Omental fat pad (tissue), 4 donors: ENCODE results near the gene BLOC1S4. TPM values are rescaled to one million over a fixed set of nuclear protein-coding genes. Genes with fewer than 3 reads are reported as not detected.

Experiments
- ATAC-seq: fragments of 150-250 bp; one replicate; pipeline ENCODE4 v1.9.1; 2016; ENCODE audit warnings: mild to moderate bottlenecking, moderate library complexity; ENCODE audit not compliant: low FRiP score
- DNase-seq: peaks from one replicate; pipeline ENCODE4 v3.0.0-alpha.2; 2019; ENCODE audit warnings: low spot score
- total RNA-seq, 4 donors: library from RNA; depleted of rRNA; stranded (reverse); fragments of >200 nt; gene quantifications; one replicate each; pipeline ENCODE4 v1.1.0, GENCODE V29; 2016
- TF ChIP-seq, protein P1 (sequence below), 3 donors: fragments of 450-650 bp; IDR thresholded peaks; one replicate each; pipeline ENCODE4 v1.5.1; 2016 to 2017; ENCODE audit warnings: antibody characterized with exemption in 3 of 3, mild to moderate bottlenecking in 3 of 3, moderate library complexity in 2 of 3

The BLOC1S4 gene
- total RNA-seq, 4 donors from 2014 or later = 12.3 to 23.3 (median 13.9) TPM

DNA sequence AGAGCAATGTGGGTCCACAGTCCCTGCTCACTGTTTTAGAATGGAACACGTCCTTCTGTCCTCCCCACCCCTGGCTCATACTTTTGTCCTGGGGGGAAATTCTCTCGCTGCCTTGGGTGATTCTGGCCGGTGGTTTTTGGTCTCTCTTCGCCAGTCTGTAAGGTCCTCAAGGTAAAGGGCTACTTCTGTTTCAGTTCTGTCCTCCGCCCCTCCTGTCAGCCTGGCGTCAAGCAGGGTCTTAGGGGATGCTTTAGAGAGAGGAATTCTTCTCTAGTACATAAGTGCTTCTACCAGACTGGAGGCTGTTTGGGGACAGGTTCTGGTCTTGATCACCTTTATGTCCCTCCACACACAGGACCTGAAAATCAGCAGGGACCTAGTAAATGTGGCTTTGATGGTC, 5.7 kb upstream of the BLOC1S4 start:
- TF ChIP-seq, protein P1, sequence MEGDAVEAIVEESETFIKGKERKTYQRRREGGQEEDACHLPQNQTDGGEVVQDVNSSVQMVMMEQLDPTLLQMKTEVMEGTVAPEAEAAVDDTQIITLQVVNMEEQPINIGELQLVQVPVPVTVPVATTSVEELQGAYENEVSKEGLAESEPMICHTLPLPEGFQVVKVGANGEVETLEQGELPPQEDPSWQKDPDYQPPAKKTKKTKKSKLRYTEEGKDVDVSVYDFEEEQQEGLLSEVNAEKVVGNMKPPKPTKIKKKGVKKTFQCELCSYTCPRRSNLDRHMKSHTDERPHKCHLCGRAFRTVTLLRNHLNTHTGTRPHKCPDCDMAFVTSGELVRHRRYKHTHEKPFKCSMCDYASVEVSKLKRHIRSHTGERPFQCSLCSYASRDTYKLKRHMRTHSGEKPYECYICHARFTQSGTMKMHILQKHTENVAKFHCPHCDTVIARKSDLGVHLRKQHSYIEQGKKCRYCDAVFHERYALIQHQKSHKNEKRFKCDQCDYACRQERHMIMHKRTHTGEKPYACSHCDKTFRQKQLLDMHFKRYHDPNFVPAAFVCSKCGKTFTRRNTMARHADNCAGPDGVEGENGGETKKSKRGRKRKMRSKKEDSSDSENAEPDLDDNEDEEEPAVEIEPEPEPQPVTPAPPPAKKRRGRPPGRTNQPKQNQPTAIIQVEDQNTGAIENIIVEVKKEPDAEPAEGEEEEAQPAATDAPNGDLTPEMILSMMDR (IDR thresholded peaks at IDR 0.05) = no peak
- DNase-seq (no peak), ATAC-seq (peak; percentile 6)

DNA sequence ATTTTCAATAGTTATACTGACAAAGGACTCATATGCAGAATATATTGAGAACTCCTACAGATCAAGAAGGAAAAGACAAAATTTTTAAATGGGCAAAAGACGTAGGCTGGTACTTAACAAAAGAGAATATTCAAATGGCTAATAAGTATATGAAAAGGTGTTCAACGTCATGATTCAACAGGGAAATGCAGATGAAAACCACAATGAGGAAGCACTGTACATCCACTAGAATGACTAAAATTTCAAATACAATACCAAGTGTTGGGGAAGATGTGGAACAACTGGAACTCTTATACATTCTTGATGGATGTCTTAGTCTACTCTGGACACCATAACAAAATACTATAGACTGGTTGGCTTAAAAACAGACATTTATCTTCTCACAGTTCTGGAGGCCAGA, 5.0 kb upstream of the BLOC1S4 start:
- no peak for ATAC-seq
- no peak for DNase-seq
- TF ChIP-seq, protein P1 (IDR thresholded peaks at IDR 0.05) = no peak

DNA sequence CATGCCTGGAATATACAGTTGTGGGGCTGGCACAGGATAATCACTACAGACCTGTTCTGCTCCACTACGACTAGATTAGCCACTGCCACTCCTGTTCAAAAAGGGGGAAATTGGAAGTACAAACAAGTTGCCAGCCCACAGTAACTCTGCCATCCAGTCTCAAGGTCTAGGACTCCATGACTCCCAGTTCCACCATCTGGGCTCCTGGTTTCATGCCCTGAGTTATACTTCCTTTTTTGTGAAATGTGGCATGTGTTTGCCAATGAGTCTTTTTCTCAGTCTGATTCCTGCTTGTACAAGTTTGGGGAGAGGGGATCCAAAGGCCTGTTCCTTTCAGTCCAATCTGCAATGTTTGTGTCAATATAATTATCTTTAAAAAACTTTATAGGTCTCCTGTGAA, 1.0 kb upstream of the BLOC1S4 start:
- TF ChIP-seq, protein P1 (IDR thresholded peaks at IDR 0.05) = no peak
- DNase-seq (no peak), ATAC-seq (no peak)

DNA sequence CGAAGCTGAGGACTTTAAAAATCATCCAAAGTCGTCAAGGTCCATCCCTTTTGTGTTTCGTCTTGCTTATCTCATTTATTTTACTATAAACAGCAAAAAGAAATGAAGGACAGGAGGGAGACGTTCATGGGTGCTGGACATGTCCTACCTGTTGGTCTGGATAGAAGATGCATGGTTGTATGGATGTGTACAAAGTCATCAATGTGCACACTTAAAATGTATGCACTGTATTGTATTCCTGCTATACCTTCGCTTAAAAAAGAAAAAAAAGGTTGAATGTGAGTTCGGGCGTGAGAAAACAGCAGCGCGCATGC, 313 bp upstream of the BLOC1S4 start:
- ATAC-seq = no peak
- no peak for DNase-seq
- TF ChIP-seq, protein P1 (IDR thresholded peaks at IDR 0.05) = no peak

DNA sequence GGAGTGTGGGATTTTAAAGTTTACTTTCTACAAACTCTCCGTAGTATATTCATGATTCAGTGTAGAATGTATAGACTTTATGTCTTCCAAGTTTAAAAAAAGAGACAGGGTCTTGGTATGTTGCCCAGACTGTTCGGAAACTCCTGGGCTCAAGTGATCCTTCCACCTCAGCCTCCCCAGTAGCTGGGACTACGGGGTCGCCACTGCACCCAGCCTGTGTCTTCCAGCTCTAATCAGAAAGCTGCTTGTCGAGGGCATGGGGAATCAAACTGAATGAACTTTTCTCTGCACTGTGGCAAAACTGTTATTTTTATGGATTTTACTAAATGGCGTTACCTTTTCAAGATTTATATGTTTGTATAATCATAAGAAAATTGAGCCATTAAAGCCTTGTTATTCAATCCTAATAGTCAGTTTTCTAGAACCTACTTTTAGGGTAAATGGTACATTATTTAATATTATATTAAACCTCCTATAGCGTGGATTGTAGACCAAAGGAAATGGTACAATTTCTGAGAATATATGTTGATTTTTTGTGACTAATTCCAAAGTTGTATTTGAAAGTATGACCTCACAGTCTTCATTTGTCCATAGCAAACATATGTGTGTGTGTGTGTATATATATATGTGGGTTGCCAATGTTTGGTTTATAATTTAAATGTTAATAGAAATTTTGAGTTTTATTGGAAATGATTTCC, 1.1 kb downstream of the BLOC1S4 start:
- no peak for DNase-seq
- TF ChIP-seq, protein P1 (IDR thresholded peaks at IDR 0.05) = no peak
- no peak for ATAC-seq

DNA sequence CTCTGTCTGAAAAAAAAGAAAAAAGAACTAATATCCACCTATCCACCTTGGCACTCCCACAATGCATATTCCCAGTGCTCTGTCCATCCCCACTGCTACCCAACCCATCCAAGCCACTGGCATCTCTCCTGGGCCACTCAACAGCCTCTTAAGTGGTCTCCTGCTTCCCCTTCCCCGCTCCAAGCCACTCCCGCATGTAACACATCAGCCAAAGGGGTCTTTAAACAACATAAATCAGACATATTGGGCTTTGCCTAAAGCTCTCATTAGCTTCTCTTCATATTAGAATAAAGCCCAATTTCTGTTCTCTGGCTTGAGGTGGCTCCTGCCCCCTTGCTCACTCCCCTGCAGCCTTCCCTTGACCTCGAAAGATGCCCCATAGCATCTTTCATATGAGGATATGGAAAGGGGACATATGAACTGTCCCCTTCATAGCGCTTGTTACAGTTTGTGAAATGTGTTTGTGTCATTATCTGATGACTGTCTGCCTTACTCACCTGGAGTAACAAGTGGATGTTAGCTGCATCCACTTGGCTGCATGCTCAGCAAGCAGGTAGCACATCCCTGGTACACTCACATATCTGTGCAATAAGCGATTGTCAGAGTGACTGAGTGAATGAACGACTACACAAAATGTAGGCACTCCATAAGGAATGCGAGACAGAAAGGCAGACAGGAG, 3.1 kb downstream of the BLOC1S4 start:
- TF ChIP-seq, protein P1 (IDR thresholded peaks at IDR 0.05) = no peak
- ATAC-seq (no peak), DNase-seq (no peak)

DNA sequence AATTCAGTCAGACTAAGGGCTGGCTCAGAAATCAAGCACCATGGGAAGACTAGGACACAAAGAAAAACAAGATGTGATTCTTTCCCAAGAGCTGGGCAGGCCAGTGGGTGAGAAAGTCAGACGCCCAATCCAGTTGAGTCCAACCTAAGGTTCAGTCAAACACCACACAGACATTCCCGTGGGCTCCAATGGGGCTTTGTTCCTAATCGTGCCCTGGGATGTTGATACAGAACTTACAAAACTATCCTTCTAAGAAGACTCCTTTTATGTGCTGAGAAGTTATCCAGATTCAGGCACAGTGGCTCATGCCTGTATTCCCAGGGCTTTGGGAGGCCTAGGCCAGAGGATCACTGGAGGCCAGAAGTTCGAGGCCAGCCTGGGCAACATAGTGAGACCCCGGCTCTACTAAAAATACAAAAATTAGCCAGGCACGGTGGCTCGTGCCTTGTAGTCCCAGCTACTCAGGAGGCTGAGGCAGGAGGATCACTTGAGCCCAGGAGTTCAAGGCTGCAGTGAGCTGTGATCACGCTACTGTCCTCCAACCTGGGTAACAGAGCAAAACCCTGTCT, 3.7 kb downstream of the BLOC1S4 start:
- no peak for ATAC-seq
- DNase-seq = no peak
- TF ChIP-seq, protein P1 (IDR thresholded peaks at IDR 0.05) = no peak
